Measurements from ENCODE around the gene CPZ. TPM values are rescaled to one million over a fixed set of nuclear protein-coding genes. Genes with fewer than 3 reads are reported as not detected.

Gene CPZ
- total RNA-seq, 2 donors from 2014 or later = not detected

DNA sequence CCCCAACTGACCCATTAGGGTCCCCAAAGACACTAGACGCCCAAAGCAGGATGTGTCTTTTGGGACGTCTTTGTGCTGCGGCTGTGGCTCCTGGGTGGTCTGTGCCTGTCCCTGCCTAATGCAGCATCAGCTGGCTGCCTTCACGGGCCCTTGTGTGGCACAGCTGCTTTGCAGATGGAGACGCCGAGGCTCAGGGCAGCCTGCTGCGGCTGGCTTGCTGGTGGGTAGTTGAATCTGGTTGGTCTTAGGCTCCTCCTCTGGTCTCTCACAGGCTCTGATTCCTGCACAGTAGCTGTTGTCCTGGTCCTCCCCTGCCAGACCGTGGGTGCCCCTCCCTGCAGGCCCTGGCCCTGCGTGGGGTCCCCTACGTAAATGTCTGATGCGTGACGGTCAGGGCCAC, 8.1 kb downstream of the CPZ start:
- Mint-ChIP-seq H3K27ac (no peak overlapping the region), H3K4me1 (ENCODE audit: low read depth in 2 of 2) (no peaks in the 10 kb centered on the region), H3K36me3 (no peaks in the 10 kb centered on the region), H3K27me3 (no peaks in the 10 kb centered on the region), H3K9me3 (no peaks in the 10 kb centered on the region), H3K4me3 (no peak overlapping the region)
- DNase-seq (ENCODE audit: low spot score) (no peak), ATAC-seq (no peak)

GRCh38 chr4:8601086-8601485, 8.5 kb downstream of the CPZ start:
- H3K4me1 Mint-ChIP-seq (ENCODE audit: low read depth in 2 of 2) = no peaks in the 10 kb centered on the region
- H3K27ac Mint-ChIP-seq = no peak overlapping the region
- DNase-seq (ENCODE audit: low spot score) = no peak
- no peaks in the 10 kb centered on the region for H3K36me3 Mint-ChIP-seq
- no peak overlapping the region for H3K4me3 Mint-ChIP-seq
- H3K9me3 Mint-ChIP-seq = no peaks in the 10 kb centered on the region
- ATAC-seq = no peak
- H3K27me3 Mint-ChIP-seq = no peaks in the 10 kb centered on the region

DNA sequence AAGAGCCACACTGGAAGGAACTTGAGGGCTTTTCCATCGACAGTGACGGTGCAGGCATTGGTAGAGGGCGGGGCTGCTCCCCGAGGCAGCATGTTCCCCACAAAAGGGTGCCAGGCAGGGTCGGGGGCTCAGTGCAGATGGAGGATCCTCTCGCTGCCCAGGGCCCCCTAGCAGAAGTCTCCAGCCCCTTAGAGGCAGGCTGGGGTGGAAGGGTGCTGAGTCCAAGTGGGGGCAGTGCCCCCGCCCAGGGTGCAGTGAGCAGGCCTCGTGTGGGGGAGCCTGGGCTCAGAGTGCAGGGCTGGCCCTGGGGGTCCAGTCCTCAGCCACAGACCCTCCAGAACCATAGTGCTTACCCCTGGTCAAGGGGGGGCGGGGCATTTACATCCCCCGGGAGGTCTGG, 9.0 kb downstream of the CPZ start:
- Mint-ChIP-seq H3K27me3 (no peaks in the 10 kb centered on the region), H3K4me1 (ENCODE audit: low read depth in 2 of 2) (no peaks in the 10 kb centered on the region), H3K27ac (no peak overlapping the region), H3K36me3 (no peaks in the 10 kb centered on the region), H3K9me3 (no peaks in the 10 kb centered on the region), H3K4me3 (no peak overlapping the region)
- ATAC-seq (no peak), DNase-seq (ENCODE audit: low spot score) (no peak)

GRCh38 chr4:8602686-8603430, 10.3 kb downstream of the CPZ start:
- no peak overlapping the region for H3K27ac Mint-ChIP-seq
- no peaks in the 10 kb centered on the region for H3K36me3 Mint-ChIP-seq
- H3K27me3 Mint-ChIP-seq = no peaks in the 10 kb centered on the region
- ATAC-seq (no peak), DNase-seq (ENCODE audit: low spot score) (no peak)
- H3K4me3 Mint-ChIP-seq = no peak overlapping the region
- no peaks in the 10 kb centered on the region for H3K9me3 Mint-ChIP-seq
- no peaks in the 10 kb centered on the region for H3K4me1 Mint-ChIP-seq (ENCODE audit: low read depth in 2 of 2)

GRCh38 chr4:8603931-8604330, 11.4 kb downstream of the CPZ start:
- H3K4me1 Mint-ChIP-seq (ENCODE audit: low read depth in 2 of 2) = peaks cover 0 to 1% of the 10 kb centered on the region in 2 donors
- no peak overlapping the region for H3K27ac Mint-ChIP-seq
- H3K9me3 Mint-ChIP-seq = no peaks in the 10 kb centered on the region
- no peak for ATAC-seq
- no peak for DNase-seq (ENCODE audit: low spot score)
- H3K36me3 Mint-ChIP-seq = no peaks in the 10 kb centered on the region
- H3K27me3 Mint-ChIP-seq = peaks cover under 1 to 3% of the 10 kb centered on the region in 2 donors
- H3K4me3 Mint-ChIP-seq = no peak overlapping the region

DNA sequence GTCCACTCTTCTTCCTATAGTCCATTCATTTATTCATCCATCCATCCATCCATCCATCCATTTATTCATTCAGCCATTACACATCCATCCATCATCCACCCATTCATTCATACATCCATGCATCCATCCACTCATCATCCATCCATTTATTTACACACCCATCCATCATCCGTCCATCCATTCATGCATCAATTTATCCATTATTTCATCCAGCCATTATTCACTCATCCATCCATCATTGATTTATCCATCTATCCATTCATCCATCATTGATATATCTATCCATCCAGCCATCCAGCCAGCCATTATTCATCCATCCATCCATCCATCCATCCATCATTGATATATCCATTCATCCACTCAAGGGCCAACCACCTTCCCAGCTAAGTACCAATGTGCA, 12.7 kb downstream of the CPZ start:
- no peak for DNase-seq (ENCODE audit: low spot score)
- no peaks in the 10 kb centered on the region for H3K9me3 Mint-ChIP-seq
- no peaks in the 10 kb centered on the region for H3K36me3 Mint-ChIP-seq
- ATAC-seq = no peak
- H3K4me1 Mint-ChIP-seq (ENCODE audit: low read depth in 2 of 2) = peaks cover 0 to 5% of the 10 kb centered on the region in 2 donors
- H3K27me3 Mint-ChIP-seq = peaks cover 4 to 9% of the 10 kb centered on the region in 2 donors
- no peak overlapping the region for H3K27ac Mint-ChIP-seq
- H3K4me3 Mint-ChIP-seq = no peak overlapping the region

DNA sequence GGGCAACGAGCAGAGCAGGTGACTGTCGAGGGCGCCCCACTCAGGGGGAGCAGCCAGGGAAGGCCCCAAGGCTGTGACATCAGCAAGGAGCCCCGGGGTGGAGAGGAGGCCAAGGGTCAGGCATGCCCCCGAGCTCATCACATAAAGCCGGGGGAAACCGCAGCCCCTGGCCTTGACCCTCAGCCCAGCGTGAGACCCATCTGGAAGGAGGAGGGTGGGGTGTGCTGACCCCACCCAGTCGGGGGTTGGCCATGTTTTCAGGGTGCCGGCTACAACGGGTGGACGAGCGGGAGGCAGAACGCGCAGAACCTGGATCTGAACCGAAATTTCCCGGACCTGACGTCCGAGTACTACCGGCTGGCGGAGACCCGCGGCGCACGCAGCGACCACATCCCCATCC, 13.9 kb downstream of the CPZ start:
- no peak overlapping the region for H3K27ac Mint-ChIP-seq
- no peaks in the 10 kb centered on the region for H3K36me3 Mint-ChIP-seq
- DNase-seq (ENCODE audit: low spot score) (no peak), ATAC-seq (no peak)
- peaks cover 4 to 16% of the 10 kb centered on the region in 2 donors for H3K27me3 Mint-ChIP-seq
- H3K4me3 Mint-ChIP-seq = no peak overlapping the region
- H3K4me1 Mint-ChIP-seq (ENCODE audit: low read depth in 2 of 2) = peaks cover 0 to 5% of the 10 kb centered on the region in 2 donors
- no peaks in the 10 kb centered on the region for H3K9me3 Mint-ChIP-seq

- Mint-ChIP-seq H3K4me3 (no peak overlapping the region), H3K27me3 (peaks cover 4 to 16% of the 10 kb centered on the region in 2 donors), H3K27ac (no peak overlapping the region), H3K4me1 (ENCODE audit: low read depth in 2 of 2) (peaks cover 0 to 5% of the 10 kb centered on the region in 2 donors), H3K9me3 (no peaks in the 10 kb centered on the region), H3K36me3 (no peaks in the 10 kb centered on the region)
- no peak for ATAC-seq
- peak; percentile 28 for DNase-seq (ENCODE audit: low spot score)
Observed at GRCh38 chr4:8606966-8607365, 14.4 kb downstream of the CPZ start.

- Mint-ChIP-seq H3K4me3 (no peak overlapping the region), H3K27me3 (peaks cover 4 to 16% of the 10 kb centered on the region in 2 donors), H3K27ac (no peak overlapping the region), H3K36me3 (no peaks in the 10 kb centered on the region), H3K4me1 (ENCODE audit: low read depth in 2 of 2) (peaks cover 0 to 5% of the 10 kb centered on the region in 2 donors), H3K9me3 (no peaks in the 10 kb centered on the region)
- ATAC-seq = no peak
- peak; percentile 54 for DNase-seq (ENCODE audit: low spot score)
Observed at GRCh38 chr4:8607603-8608481, 15.3 kb downstream of the CPZ start.

- Mint-ChIP-seq H3K27me3 (peaks cover 4 to 16% of the 10 kb centered on the region in 2 donors), H3K9me3 (no peaks in the 10 kb centered on the region), H3K27ac (no peak overlapping the region), H3K4me1 (ENCODE audit: low read depth in 2 of 2) (peaks cover 0 to 5% of the 10 kb centered on the region in 2 donors), H3K36me3 (no peaks in the 10 kb centered on the region), H3K4me3 (no peak overlapping the region)
- DNase-seq (ENCODE audit: low spot score) (peak; percentile 51), ATAC-seq (no peak)
Observed at GRCh38 chr4:8608714-8609391, 16.3 kb downstream of the CPZ start.

DNA sequence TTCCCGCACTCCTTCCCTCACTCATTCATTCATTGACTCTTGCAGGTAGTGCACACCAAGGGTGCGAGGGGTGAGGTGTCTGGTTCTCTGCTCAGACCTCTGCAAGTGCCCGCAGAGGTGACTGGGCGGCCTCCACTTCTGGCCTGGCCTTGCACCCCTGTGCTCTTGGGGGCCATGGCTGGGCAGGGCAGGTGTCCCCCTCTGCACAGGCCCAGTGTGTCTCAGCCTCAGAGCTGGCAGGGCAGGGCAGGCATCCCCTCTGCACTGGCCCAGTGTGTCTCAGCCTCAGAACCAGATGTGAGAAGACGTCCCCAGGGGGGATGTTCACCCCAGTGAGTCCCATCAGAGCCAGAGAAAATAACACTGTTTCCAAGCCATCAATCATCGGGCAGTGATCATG, 16.8 kb downstream of the CPZ start:
- no peaks in the 10 kb centered on the region for H3K9me3 Mint-ChIP-seq
- peaks cover 4 to 16% of the 10 kb centered on the region in 2 donors for H3K27me3 Mint-ChIP-seq
- no peaks in the 10 kb centered on the region for H3K36me3 Mint-ChIP-seq
- no peak overlapping the region for H3K4me3 Mint-ChIP-seq
- DNase-seq (ENCODE audit: low spot score) (peak; percentile 56), ATAC-seq (no peak)
- H3K4me1 Mint-ChIP-seq (ENCODE audit: low read depth in 2 of 2) = peaks cover 0 to 5% of the 10 kb centered on the region in 2 donors
- no peak overlapping the region for H3K27ac Mint-ChIP-seq

DNA sequence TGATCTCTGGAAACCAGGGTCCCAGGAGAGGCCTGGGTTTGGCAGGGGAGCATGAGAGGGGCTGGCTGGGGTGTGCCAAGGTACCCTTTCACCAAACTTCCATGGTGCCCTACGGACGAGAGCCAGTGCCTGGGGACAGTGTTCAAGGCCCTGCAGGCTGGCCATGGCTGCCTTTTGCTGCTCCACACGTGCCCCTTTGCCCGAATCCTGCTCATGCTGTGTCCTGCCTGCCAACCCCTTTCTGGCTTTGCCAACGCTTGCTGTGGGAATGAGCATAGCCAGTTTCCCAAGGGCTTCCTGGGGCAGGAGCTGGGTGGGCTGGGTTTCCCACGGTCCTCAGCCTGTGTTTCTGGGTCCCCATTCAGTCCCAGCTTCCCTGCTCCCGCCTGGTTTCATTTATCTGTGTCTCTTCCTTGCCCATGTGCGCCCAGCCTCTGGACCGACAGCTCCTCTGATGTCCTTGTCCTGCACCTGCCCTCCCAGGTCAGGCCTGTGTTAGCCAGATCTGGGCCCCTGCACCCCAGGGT, 17.3 kb downstream of the CPZ start:
- H3K4me1 Mint-ChIP-seq (ENCODE audit: low read depth in 2 of 2) = peaks cover 0 to 5% of the 10 kb centered on the region in 2 donors
- no peak overlapping the region for H3K27ac Mint-ChIP-seq
- H3K4me3 Mint-ChIP-seq = no peak overlapping the region
- peaks cover 4 to 16% of the 10 kb centered on the region in 2 donors for H3K27me3 Mint-ChIP-seq
- no peaks in the 10 kb centered on the region for H3K36me3 Mint-ChIP-seq
- H3K9me3 Mint-ChIP-seq = no peaks in the 10 kb centered on the region
- DNase-seq (ENCODE audit: low spot score) = peak; percentile 49
- no peak for ATAC-seq

- Mint-ChIP-seq H3K36me3 (no peaks in the 10 kb centered on the region), H3K27me3 (peaks cover 4 to 16% of the 10 kb centered on the region in 2 donors), H3K4me1 (ENCODE audit: low read depth in 2 of 2) (peaks cover 0 to 5% of the 10 kb centered on the region in 2 donors), H3K27ac (no peak overlapping the region), H3K4me3 (no peak overlapping the region), H3K9me3 (no peaks in the 10 kb centered on the region)
- ATAC-seq = no peak
- peak; percentile 44 for DNase-seq (ENCODE audit: low spot score)
Observed at GRCh38 chr4:8610858-8611616, 18.5 kb downstream of the CPZ start.

Data from natural killer cell treated with Interleukin-12 subunit alpha and Interleukin-12 subunit beta and Interleukin-15 and Interleukin-18, amount 100 ng/mL, for 72 hours (primary cell).